ENCODE results near the gene AK3.

GRCh38 chr9:4670591-4670990, 70.4 kb downstream of the AK3 start:
- TF ChIP-seq CTCF (IDR thresholded peaks at IDR 0.05; ENCODE audit: insufficient read depth, low read length, poor library complexity, severe bottlenecking) (no peak), EZH2phosphoT487 (conservative IDR thresholded peaks at IDR 0.05; ENCODE audit: low read length) (no peak)
